GM19467 (cell line): ENCODE measurements around the gene PHYKPL.
"Not testable (repeated sequence)": the region's sequence is repeated elsewhere in the genome, so short reads cannot be mapped to it uniquely, and the experiment has no call there.

Experiments used
- ATAC-seq: cut with Tn5 transposase; IDR thresholded peaks from one replicate; pipeline ENCODE4 v1.9.1; 2021; ENCODE audit warnings: mild to moderate bottlenecking, moderate library complexity; ENCODE audit not compliant: unreplicated experiment

Gene PHYKPL

DNA sequence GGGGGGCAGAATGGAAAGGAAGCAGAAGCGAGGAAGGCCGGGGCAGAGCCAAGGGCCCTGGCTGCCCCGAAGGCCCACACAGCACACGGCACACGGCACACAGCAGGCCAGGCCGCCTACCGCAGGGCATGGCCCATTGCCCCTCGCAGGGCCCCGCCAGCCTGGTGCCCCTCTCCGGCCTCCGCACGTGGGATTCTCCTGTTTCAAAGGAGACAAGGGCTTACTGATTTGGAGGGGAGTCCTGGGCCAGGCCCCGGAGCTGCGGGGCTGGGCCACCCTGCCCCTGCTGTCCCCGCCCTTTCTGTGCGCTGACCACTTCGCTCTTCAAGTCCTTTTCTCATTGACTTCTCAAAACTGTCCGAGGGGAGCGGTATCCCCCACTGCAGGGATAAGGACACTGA lies 7.7 kb upstream of the PHYKPL start:
- ATAC-seq: no peak

DNA sequence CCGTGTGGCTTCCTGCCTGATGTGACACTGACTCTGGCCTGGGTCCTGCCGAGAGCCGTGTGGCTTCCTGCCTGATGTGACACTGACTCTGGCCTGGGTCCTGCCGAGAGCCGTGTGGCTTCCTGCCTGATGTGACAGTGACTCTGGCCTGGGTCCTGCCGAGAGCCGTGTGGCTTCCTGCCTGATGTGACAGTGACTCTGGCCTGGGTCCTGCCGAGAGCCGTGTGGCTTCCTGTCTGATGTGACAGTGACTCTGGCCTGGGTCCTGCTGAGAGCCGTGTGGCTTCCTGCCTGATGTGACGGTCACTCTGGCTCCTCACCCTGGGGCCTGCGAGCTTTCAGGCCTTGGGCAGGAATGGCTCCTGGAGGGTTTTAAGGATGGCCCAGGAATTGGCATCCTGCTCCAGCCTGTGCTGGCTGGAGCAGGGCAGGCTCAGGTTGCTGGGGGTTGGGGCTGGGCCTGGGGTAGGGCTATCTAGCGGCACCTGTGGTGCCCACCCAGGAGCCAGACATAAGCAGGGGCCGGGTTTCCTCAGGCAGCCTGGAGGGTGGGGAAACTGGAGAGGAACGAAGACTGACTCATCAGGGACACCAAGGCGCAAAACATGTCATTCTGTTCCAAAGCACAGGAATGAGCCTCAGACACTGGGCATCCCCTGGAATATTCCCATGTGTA lies 7.2 kb upstream of the PHYKPL start:
- not testable (repeated sequence) for ATAC-seq

DNA sequence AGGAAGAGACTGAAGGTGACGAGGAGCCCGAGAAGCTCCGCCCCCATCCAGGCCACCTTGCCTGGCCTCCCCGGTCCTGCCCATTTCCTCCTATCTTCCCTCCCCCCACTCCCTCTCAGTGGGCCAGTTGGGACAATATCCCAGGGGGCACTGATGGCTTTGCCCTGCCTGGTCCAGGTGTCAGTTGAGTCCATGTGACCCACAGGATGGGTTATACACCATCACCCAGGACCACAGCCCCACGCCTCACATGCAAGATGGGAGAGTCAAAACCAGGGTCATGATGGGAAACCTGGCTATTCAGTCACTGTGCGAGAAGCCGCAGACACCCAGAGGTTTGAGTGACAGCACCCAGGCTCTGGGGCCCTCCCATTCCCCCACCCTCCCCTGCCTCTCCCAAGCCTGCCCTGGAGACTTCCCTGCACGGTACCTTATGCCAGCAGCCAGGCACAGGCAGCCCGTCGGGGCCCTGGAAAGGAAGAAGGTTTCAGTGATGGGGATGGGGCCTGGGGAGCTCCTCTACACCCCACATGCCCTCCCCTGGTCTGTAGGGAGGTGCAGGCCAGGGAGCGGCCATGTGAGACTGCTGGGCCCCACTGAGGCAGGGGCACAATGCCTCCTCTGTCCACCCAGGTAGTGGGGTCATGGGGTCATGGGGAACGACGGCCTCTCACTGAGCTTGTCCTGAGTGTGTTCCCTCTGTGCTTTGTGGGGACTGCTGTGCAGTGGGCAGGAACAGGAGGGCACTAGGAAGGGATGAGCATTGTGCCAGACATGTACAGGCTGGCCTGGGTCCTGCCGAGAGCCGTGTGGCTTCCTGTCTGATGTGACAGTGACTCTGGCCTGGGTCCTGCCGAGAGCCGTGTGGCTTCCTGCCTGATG lies 6.3 kb upstream of the PHYKPL start:
- ATAC-seq: no peak

DNA sequence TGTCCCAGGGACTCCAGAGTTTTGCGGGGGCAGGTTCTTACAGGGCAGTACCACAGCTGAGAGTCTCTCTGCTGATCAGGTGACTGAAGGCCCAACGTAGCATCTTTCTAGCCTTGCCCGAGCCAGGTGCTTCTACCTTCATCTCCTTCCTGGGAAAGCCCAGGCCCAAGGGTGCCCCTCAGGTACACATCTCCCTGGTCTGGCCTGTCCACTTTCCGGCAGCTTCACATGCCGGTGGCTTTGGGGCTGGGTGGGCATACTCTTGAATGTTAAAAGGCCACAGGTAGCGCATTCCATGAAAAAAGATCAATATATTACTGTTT lies 5.7 kb upstream of the PHYKPL start:
- no peak for ATAC-seq

DNA sequence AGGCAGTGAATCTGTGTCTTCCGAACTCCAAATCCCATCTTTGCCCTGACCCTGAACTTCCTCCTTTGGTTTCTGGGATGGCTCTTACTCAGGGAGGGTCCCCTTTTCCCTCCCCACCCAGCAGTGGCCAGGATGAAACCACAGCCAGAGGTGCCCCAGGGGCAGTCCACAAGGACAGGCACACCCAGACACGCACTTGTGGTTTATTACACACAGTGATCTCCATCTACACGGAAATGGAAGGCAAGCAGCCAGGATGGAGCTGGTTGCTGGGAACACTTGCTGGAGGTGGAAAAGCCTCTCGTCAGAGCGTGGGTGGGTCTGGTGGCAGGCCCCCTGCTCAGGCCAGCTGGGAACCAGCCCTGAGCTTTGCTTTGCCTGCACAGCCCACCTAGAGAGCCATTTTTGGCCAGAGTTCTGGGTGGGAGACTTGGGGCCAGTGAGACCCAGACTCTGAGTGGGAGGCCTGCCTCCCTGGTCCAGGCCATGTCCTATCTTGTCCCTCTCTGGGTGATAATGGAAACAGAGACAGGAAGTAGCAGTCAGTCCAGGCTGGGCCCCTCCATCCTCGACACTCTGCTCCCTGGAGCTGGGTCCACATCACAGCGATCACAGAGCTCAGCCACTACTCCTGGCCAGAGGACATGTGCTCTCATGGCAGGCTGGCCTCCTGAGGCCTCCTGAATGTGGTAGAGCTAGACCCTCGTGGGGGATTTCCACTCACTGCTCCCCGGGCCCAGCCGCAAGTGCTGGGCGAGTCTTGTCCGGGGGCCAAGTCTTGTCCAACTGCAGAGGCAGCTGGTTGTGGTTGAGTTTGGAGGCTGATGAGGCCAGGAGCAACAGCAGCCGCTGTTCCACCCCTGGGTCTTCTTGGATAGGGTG lies 5.1 kb upstream of the PHYKPL start:
- no peak for ATAC-seq

DNA sequence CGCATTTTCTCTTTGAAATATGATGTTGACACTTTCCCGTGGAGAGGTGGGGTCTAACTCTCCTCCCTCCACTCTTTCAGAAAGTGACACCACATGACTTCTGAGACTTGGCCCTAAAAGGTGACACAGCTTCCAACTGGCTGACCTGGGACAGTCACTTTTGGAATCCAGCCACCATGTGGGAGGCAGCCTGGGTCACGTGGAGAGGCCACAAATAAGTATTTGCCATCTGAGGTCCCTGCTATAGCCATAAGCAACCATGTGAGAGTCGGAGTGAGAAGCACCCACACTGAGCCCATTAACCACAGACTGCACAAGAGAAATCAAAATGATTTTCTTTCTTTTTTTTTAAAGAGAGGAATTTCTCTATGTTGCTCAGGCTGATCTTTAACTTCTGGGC lies 4.1 kb upstream of the PHYKPL start:
- no peak for ATAC-seq

DNA sequence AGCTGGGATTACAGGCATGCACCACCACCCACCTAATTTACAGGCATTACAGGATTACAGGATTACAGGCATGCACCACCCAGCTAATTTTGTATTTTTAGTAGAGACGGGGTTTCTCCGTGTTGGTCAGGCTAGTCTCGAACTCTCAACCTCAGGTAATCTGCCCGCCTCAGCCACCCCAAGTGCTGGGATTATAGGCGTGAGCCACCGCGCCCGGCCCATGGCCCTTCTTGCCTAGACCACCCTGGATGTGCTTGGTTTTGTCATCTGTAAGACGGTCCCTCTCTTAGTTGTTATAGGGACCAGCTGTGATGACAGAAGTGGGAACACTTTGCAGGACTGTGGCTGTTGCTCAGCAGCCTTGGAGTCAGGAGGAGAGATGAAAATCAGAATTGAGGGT lies 3.5 kb upstream of the PHYKPL start:
- no peak for ATAC-seq

DNA sequence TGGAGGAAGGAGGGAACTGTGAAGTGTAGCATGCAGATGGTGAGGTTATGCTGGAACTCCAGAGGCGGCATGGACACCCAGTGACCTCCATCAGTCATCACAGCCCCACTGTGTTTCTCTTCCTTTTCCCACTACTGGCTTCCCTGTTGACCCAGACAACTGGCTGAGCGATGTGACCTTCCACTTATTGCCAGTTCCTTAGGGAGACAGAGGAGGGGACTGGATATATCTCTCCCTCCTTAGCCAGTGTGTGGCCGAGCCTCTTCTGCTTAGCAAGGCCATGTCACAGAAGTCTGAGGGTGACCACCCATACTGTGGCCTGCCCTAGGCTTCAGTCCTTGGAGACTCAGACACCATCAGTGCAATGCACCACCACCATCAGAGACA lies 3.0 kb upstream of the PHYKPL start:
- ATAC-seq: no peak

DNA sequence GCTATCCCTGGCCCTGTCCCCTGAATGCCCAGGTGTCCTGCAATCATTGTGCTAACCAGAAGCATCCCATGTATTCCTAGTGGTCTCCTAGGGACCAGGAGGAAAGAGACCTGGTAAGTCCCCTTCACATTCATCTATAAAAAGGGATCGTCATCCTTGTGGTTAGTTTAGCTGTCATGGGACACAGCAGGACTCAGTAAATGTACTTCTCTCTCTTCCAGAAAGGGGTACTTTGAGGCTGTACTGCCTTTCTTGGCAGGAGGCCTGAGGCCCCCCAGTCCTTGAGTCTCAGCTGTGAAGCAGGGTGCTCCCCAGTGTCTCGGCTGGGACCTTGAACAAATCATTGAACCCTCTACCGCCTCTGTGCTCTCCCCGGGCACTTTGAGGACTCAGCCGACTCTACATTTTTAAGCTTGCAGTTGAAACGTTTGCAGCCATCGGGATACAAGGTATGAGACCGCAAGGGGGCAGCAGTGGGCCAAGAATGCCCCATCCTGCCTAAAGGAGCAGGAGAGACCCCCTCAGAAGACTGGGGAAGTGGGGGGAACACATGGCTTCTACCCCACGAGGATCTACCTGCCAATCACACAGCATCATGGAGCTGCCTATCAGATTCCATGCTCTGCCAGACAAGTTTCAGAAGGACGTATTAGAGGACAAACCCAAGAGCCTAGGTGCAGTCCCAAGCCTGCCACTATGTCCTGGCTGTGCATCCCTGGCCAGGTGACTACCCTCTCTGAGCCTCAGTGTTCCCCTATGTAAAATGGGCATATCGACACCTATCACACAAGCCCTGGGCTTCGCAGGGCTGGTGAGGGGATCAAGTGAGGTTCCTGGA lies 2.4 kb upstream of the PHYKPL start:
- no peak for ATAC-seq

DNA sequence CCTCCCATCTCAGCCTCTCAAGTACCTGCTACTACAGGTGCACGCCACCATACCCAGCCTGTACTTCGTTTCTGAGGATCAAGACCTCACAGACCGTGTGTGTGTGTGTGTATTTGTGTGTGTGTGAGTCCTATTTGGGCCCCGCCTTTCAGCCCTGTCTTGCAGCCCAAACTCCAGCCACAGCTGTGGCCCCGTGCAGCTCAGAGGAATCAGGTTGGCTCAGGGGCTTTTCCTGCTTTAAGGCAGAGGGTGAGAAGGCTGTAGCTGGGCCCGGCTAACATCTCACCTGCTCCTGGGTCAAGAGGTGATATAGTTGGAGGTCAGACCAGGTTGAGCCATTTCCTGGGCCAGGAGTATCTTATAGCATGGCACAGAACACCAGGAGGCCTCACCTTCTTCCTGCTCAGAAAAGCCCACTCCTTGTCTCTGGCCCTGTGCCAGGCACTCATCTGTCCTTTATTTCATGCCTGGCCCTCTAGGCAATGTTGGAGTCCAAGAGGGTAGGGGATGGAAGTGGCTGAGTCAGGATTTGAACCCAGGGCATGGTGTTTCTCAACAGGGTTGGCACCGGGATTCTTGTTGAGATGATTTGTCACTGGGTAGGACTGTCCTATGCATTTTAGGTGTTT lies 1.6 kb upstream of the PHYKPL start:
- no peak for ATAC-seq

DNA sequence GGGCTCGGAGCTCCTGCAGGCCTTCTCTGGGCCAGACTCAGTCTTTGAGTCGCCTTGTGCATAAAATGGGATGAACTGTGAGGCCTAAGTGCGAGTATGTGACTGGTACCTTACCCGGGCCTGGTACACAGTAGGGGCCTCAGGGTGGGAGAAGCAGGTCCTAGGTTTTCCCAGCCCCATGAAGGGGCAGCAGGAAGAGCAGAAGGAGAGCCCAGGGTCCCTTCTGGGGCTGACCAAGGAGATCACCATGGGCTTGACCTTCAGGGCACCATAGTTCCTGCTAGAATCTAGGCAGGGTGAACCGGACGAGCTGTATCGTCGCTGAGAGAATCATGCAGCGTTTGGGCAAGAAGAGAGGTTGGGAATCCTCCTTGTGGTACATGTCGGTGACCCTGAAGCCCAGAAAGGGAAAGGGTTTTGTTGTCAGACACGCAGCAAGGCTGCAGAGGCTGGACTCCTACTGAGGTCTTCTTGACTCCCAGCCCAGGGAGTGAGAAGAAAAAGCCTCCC lies 373 bp upstream of the PHYKPL start:
- ATAC-seq: no peak

DNA sequence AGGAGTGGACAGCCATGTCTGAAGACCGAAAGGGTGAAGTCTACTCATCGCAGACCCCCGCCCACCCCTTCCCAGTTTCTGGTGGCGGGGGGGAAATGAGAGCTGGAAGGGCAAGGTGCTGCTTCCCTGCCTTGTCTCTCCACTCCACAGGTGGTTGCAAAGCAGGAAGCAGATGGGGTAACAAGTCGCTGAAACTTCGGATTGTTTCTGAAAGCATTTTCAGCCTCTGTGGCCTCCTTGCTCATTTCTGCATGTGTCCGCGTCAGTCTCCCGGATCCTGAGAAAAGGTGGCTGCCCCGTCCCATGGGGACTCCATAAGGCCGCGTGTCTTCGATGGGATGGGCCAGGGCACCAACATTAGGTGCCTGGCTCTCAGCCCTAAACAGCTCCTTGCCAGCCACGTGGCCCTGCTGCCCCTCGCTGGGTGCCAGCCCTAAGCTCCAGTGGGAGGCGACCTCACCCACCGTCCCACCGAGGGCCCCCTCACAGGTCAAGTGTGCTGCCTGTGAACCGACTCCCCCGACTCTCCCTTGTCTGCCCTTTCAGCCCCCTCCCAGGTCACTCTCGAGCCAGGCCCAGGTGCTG lies 971 bp downstream of the PHYKPL start:
- ATAC-seq: no peak

DNA sequence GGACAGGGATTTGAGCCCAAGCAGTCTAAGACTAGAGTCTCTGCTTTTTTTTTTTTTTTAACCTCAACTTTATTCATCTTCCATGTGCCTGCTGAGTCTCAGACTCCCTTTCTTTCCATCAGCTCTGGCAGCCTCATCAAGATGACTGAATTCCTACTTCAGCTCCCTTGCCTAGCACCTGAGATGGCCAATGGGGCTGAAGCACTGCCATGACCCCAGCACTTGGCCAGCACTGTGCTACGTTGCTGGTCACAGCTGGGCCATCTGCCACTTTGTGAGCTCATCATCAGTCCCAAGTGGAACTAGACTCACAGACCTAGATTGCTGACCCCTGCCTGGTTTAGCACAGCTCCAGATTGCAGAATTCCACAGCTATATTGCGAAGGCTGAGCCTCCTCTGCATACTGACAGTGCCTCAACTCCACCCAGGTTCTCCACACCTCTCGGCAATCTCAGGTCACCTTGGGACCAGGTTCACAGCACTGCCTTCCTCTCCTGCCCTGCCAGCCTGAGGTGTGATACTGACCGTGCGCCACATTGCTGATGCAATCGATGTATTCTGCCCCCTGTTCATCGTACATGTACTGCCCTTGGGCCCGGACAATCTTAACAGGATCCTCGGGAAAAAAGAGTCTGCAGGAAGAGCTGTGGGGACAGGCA lies 1.6 kb downstream of the PHYKPL start:
- no peak for ATAC-seq

DNA sequence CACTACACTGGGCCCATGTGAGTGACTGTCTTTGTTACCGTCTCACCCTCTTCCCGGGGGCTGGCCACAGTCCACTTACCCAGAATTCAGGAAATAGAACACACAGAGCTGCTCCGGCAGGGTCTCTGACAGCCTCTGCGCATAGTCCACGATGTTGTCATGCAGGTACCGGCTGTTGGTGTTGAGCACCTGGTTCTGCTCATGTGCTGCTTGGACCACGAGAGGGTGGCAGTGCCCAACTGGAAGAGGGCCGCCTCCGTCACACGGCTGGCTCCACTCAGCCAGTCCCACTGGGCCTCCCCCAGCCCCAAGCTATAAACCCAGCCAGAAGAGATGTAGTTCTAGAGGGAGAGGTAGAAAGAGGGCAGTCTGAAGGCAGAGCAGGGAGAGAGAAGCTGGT lies 2.7 kb downstream of the PHYKPL start:
- no peak for ATAC-seq

DNA sequence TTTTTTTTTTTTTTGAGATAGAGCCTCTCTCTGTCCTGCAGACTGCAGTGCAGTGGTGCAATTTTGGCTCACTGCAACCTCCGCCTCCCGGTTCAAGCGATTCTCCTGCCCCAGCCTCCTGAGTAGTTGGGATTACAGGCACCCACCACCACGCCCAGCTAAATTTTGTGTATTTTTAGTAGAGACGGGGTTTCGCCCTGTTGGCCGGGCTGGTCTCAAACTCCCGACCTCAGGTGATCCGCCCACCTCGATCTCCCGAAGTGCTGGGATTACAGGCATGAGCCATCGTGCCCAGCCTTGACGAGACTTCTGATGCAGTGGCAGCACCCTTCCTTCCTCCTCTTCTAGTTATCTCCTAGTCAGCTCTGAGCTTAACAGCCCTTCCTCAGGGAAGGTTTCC lies 3.5 kb downstream of the PHYKPL start:
- ATAC-seq: not testable (repeated sequence)

DNA sequence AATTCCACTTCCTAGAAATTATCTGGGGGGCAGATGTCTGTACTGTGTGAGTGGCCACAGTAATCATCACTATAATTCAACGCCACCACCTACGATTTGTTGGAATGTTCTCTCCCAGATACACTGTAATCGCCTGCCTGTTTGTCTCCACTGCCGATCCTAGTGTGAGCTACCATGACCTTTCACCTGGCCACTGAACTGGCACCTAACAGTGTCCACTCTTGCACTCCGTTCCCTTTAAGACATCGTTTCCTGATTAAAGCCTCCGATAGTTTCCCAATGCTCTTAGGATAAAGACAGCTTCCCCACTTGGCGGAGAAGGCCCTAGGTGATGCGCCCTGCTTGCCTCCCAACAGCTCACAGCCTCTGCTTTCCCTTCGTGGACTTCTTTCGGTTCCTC lies 4.0 kb downstream of the PHYKPL start:
- no peak for ATAC-seq

DNA sequence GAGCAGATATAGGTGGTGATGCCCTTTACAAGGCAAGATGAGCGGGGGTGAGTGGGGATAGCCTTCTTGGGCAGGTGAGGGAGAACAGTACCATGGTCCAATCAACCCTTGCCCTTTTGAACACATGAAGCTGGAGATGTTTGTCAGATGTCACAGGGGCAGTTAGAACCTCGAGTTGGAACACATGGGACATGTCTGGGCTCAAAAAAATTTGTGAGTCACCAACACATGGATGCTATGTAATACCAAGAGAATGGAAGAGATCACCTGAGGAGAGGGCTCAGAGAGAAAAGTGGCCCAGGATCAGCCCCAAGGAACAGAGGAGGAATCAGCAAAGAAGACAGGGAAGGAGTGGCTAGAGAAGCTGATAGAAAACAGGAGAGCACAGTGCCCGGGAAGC lies 4.7 kb downstream of the PHYKPL start:
- no peak for ATAC-seq

DNA sequence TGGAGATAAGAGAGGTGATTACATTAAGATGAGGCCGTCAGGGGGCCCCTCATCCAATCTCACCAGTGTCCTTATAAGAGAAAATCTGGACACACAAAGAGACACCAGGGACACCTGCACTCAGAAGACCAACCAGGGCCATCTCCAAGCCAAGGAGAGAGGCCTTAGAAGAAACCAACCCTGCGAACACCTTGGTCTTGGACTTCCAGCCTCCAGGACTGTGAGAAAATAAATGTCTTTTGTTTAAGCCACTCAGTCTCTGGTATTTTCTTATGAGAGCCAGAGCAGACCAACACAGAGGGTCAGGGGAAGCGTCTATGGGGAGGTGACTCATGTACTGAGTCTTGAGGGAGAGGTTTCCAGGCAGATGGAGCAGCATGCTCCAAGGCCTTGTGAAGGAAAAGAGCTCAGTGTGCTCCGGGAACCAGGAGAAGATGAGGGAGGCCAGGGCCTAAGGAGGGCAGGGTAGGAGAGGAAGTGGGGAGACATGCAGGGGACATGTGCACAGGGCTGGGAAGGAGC lies 5.4 kb downstream of the PHYKPL start:
- no peak for ATAC-seq

DNA sequence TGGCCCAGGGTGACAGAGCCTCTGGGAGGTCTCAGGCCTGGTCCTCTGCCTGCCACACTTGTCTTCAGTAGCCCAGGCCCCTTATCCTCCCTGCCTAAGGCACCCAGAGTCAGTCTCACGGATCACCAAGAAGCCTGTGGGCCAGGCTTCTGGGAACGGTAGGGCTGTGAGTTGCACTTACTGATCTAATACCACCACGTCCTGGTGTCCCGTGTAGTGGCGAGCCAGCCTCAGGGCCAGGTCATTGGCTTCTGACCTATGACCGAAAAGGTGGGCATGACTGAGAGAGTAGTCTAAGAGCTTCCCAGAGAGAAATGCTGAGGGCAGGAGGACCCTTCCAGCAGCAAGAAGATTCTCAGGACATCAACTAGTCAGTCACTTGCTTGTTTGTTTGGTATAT lies 7.4 kb downstream of the PHYKPL start:
- no peak for ATAC-seq
